Upper lobe of right lung (tissue), 1 donor: ENCODE measurements around the gene THY1. TPM values are rescaled to one million over a fixed set of nuclear protein-coding genes. Genes with fewer than 3 reads are reported as not detected.

ENCODE experiments used
- ATAC-seq: fragments of 200-7000 bp; cut with Tn5 transposase; one replicate; pipeline ENCODE4 v1.9.1; 2020; ENCODE audit warnings: mild to moderate bottlenecking, moderate library complexity
- DNase-seq: peaks from one replicate; pipeline ENCODE4 v3.0.0-alpha.2; 2020
- H3K27ac ChIP-seq: fragments of 200-600 bp; one replicate; pipeline ENCODE4 v1.8.0; 2022
- H3K27me3 ChIP-seq: fragments of 200-600 bp; one replicate; pipeline ENCODE4 v1.8.0; 2022; ENCODE audit warnings: mild to moderate bottlenecking
- H3K36me3 ChIP-seq: fragments of 200-600 bp; one replicate; pipeline ENCODE4 v1.8.0; 2022
- H3K4me1 ChIP-seq: fragments of 200-600 bp; one replicate; pipeline ENCODE4 v1.8.0; 2022
- H3K4me3 ChIP-seq: fragments of 200-600 bp; one replicate; pipeline ENCODE4 v1.8.0; 2022; ENCODE audit warnings: mild to moderate bottlenecking
- H3K9me3 ChIP-seq: fragments of 200-600 bp; one replicate; pipeline ENCODE4 v1.8.0; 2022
- CTCF ChIP-seq: fragments of 200-600 bp; IDR thresholded peaks from one replicate; pipeline ENCODE4 v1.8.0; 2022; ENCODE audit warnings: antibody characterized with exemption
- intact Hi-C: fragments of 100-400 bp; cut with DNase I; formaldehyde crosslinking; loops from one replicate; pipeline ENCODE4 v1.11.0; 2022
- total RNA-seq: library from RNA; stranded (reverse); fragmentation: NEBNext Ultra II Directional; extraction: Animal tissue kit (Norgen Biotek cat#: 25700); gene quantifications from one replicate; pipeline ENCODE4 v1.2.1, GENCODE V29; 2021
- donor health status: DM: no; HTN: yes; CAD: no; lungs with severe emphysema.

THY1 gene
- total RNA-seq, 1 donor from 2014 or later = 7.8 TPM

- ATAC-seq = no peak
- no peaks in the 10 kb centered on the region for H3K36me3 ChIP-seq
- intact Hi-C loops = no loop called here
- H3K9me3 ChIP-seq = no peaks in the 10 kb centered on the region
- no peak overlapping the region for H3K27ac ChIP-seq
- DNase-seq = no peak
- no peak overlapping the region for H3K4me3 ChIP-seq
- peaks cover 6% of the 10 kb centered on the region for H3K27me3 ChIP-seq
- H3K4me1 ChIP-seq = no peaks in the 10 kb centered on the region
- TF ChIP-seq CTCF = no peak
Observed at GRCh38 chr11:119469506-119469905, 46.5 kb upstream of the THY1 start.

GRCh38 chr11:119468511-119468910 is 45.5 kb upstream of the THY1 start:
- ATAC-seq (no peak), DNase-seq (no peak)
- no peak for TF ChIP-seq CTCF
- Histone ChIP-seq H3K4me1 (no peaks in the 10 kb centered on the region), H3K4me3 (no peak overlapping the region), H3K27me3 (no peaks in the 10 kb centered on the region), H3K36me3 (no peaks in the 10 kb centered on the region), H3K9me3 (no peaks in the 10 kb centered on the region), H3K27ac (no peak overlapping the region)
- intact Hi-C loops = no loop called here

GRCh38 chr11:119461229-119461963 is 38.4 kb upstream of the THY1 start:
- no peaks in the 10 kb centered on the region for H3K9me3 ChIP-seq
- H3K27ac ChIP-seq = no peak overlapping the region
- ATAC-seq (no peak), DNase-seq (no peak)
- H3K4me3 ChIP-seq = no peak overlapping the region
- H3K36me3 ChIP-seq = no peaks in the 10 kb centered on the region
- H3K27me3 ChIP-seq = no peaks in the 10 kb centered on the region
- intact Hi-C loops = no loop called here
- no peak for TF ChIP-seq CTCF
- no peaks in the 10 kb centered on the region for H3K4me1 ChIP-seq

- Histone ChIP-seq H3K27ac (no peak overlapping the region), H3K4me1 (no peaks in the 10 kb centered on the region), H3K9me3 (no peaks in the 10 kb centered on the region), H3K4me3 (no peak overlapping the region), H3K27me3 (no peaks in the 10 kb centered on the region), H3K36me3 (no peaks in the 10 kb centered on the region)
- DNase-seq (no peak), ATAC-seq (no peak)
- TF ChIP-seq CTCF = no peak
- intact Hi-C loops = no loop called here
Observed at GRCh38 chr11:119460582-119460981, 37.6 kb upstream of the THY1 start.

GRCh38 chr11:119460097-119460496 is 37.1 kb upstream of the THY1 start:
- Histone ChIP-seq H3K4me1 (no peaks in the 10 kb centered on the region), H3K4me3 (no peak overlapping the region), H3K27me3 (no peaks in the 10 kb centered on the region), H3K27ac (no peak overlapping the region), H3K9me3 (no peaks in the 10 kb centered on the region), H3K36me3 (no peaks in the 10 kb centered on the region)
- intact Hi-C loops = no loop called here
- no peak for DNase-seq
- no peak for ATAC-seq
- TF ChIP-seq CTCF = no peak
